Measurements from ENCODE around the gene ACTMAP.

- TF ChIP-seq CTCF (IDR thresholded peaks at IDR 0.05) (no peak), EP300 (IDR thresholded peaks at IDR 0.05) (no peak)
These were observed 11.0 kb downstream of the ACTMAP start for GRCh38 chr19:40739030-40739839.

Measured in ovary (tissue), 3 donors.